Common myeloid progenitor, CD34-positive (primary cell): ENCODE results near the gene GTF2H4.

Experiments used
- CTCF ChIA-PET: fragments of 350-600 bp; sonication (Branson Sonifier 250); formaldehyde crosslinking; loops from one replicate; lab custom pipeline; 2021; ENCODE audit warnings: antibody characterized with exemption; lab: Charles Lee
- POLR2A ChIA-PET: fragments of 350-600 bp; sonication (Branson Sonifier 250); formaldehyde crosslinking; loops from one replicate; lab custom pipeline; 2021; ENCODE audit warnings: antibody characterized with exemption; lab: Charles Lee
- DNase-seq, 3 donors: peaks; one replicate each; pipeline versions ENCODE4 v3.0.0 to v3.0.0-alpha.2; 2013
- H3K27ac ChIP-seq, 2 experiments: 1 replicate in 1 of 2; 2 replicates in 1 of 2; pipeline ENCODE4 v1.7.0; 2013; ENCODE audit warnings: inconsistent platforms in 2 of 2, low read length in 2 of 2, mild to moderate bottlenecking in 2 of 2, low read depth in 1 of 2, moderate library complexity in 1 of 2; ENCODE audit not compliant: severe bottlenecking in 2 of 2, insufficient read depth in 1 of 2, poor library complexity in 1 of 2
- H3K27me3 ChIP-seq, 5 experiments: replicated peaks in 2 of 5; 1 replicate in 3 of 5; 2 replicates in 2 of 5; pipeline versions ENCODE4 v1.6.1 to v1.7.0; 2013; ENCODE audit warnings: low read length in 4 of 5, mild to moderate bottlenecking in 2 of 5, moderate library complexity in 2 of 5, inconsistent platforms in 1 of 5; ENCODE audit not compliant: insufficient read depth in 5 of 5, control insufficient read depth in 4 of 5
- H3K36me3 ChIP-seq, 4 experiments: 1 replicate in 2 of 4; 2 replicates in 2 of 4; pipeline versions ENCODE4 v1.6.1 to v1.7.0; 2013; ENCODE audit warnings: low read length in 3 of 4, control low read depth in 1 of 4, mild to moderate bottlenecking in 1 of 4; ENCODE audit not compliant: control insufficient read depth in 4 of 4, insufficient read depth in 4 of 4
- H3K4me1 ChIP-seq, 4 experiments: 1 replicate in 3 of 4; 2 replicates in 1 of 4; pipeline versions ENCODE4 v1.6.1 to v1.7.1; 2013; ENCODE audit warnings: low read length in 3 of 4, mild to moderate bottlenecking in 3 of 4, control low read depth in 1 of 4, inconsistent platforms in 1 of 4, moderate library complexity in 1 of 4; ENCODE audit not compliant: control insufficient read depth in 4 of 4, insufficient read depth in 4 of 4; ENCODE audit errors: control extremely low read depth in 1 of 4
- H3K4me3 ChIP-seq, 7 experiments: 1 replicate in 4 of 7; 2 replicates in 3 of 7; pipeline versions ENCODE4 v1.5.1 to v1.7.0; 2013; ENCODE audit warnings: mild to moderate bottlenecking in 7 of 7, low read length in 6 of 7, moderate library complexity in 6 of 7, inconsistent platforms in 2 of 7, low read depth in 2 of 7, control low read depth in 1 of 7; ENCODE audit not compliant: insufficient read depth in 4 of 7, control insufficient read depth in 1 of 7; ENCODE audit errors: extremely low read depth in 1 of 7
- H3K9me3 ChIP-seq, 5 experiments: 1 replicate in 4 of 5; 2 replicates in 1 of 5; pipeline versions ENCODE4 v1.6.1 to v1.7.1; 2013; ENCODE audit warnings: low read length in 4 of 5, mild to moderate bottlenecking in 2 of 5, inconsistent platforms in 1 of 5, low read depth in 1 of 5, moderate library complexity in 1 of 5; ENCODE audit not compliant: control insufficient read depth in 4 of 5, insufficient read depth in 2 of 5; ENCODE audit errors: control extremely low read depth in 1 of 5
- WGBS: methylation state at CpG from one replicate; pipeline ENCODE4 v1.1.5; 2013; ENCODE audit not compliant: insufficient coverage; 5-methylcytosine and 5-hydroxymethylcytosine counted together

GTF2H4 gene

GRCh38 chr6:30877419-30878262 lies 30.4 kb upstream of the GTF2H4 start:
- peak; percentile 75 to 78 (median 76) for DNase-seq
- CTCF ChIA-PET: interaction anchor here (1.1 to 10.1 kb wide), 13 partner anchors 10 to 146 kb away, joined by 3 to 95 read pairs (median 5); no protein-coding TSS in a partner anchor
- Histone ChIP-seq H3K27ac (peak overlapping the region in 1 of 2 experiments; percentile 77), H3K36me3 (no peaks in the 10 kb centered on the region), H3K27me3 (peaks cover 0 to 10% (median 2%) of the 10 kb centered on the region in 5 experiments), H3K4me1 (peaks cover 0 to 8% (median 6%) of the 10 kb centered on the region in 4 experiments), H3K9me3 (peaks cover 0 to 4% (median 3%) of the 10 kb centered on the region in 5 experiments), H3K4me3 (peak overlapping the region in 6 of 7 experiments; percentile 30 to 83 (median 52))
- POLR2A ChIA-PET: no interaction called here
- WGBS: 11% methylated on average over 12 of the region's 15 CpGs

GRCh38 chr6:30879684-30880427 lies 28.2 kb upstream of the GTF2H4 start:
- H3K4me3 ChIP-seq: no peak overlapping the region
- 83% methylated on average over 6 of the region's 8 CpGs for WGBS
- no peaks in the 10 kb centered on the region for H3K9me3 ChIP-seq
- peaks cover 0 to 15% (median 12%) of the 10 kb centered on the region in 4 experiments for H3K4me1 ChIP-seq
- POLR2A ChIA-PET: no interaction called here
- H3K27ac ChIP-seq: no peak overlapping the region
- H3K27me3 ChIP-seq: peaks cover 0 to 17% (median 4%) of the 10 kb centered on the region in 5 experiments
- H3K36me3 ChIP-seq: no peaks in the 10 kb centered on the region
- DNase-seq: no peak
- CTCF ChIA-PET: interaction anchor here (0.6 to 10.1 kb wide), 10 partner anchors 11 to 201 kb away, joined by 3 to 95 read pairs (median 4); partner anchors contain the start of gene VARS2

- POLR2A ChIA-PET: no interaction called here
Observed at GRCh38 chr6:30880698-30881252, 27.2 kb upstream of the GTF2H4 start.

GRCh38 chr6:30881392-30882203 lies 26.4 kb upstream of the GTF2H4 start:
- POLR2A ChIA-PET: interaction anchor here (0.6 kb wide), 1 partner anchor 71 kb away, joined by 3 read pairs; no protein-coding TSS in a partner anchor
- peaks cover 0 to 34% (median 18%) of the 10 kb centered on the region in 5 experiments for H3K27me3 ChIP-seq
- CTCF ChIA-PET: interaction anchor here (1.0 to 10.1 kb wide), 6 partner anchors 16 to 205 kb away, joined by 3 to 95 read pairs (median 7); no protein-coding TSS in a partner anchor
- no peak for DNase-seq
- H3K9me3 ChIP-seq: no peaks in the 10 kb centered on the region
- peaks cover 0 to 20% (median 17%) of the 10 kb centered on the region in 4 experiments for H3K4me1 ChIP-seq
- no peaks in the 10 kb centered on the region for H3K36me3 ChIP-seq
- 96% methylated on average over 10 of the region's 14 CpGs for WGBS
- H3K27ac ChIP-seq: no peak overlapping the region
- no peak overlapping the region for H3K4me3 ChIP-seq

More at GRCh38 chr6:30880698-30881252, 27.2 kb upstream of the GTF2H4 start:
- Histone ChIP-seq H3K4me3 (no peak overlapping the region), H3K27me3 (peaks cover 0 to 26% (median 13%) of the 10 kb centered on the region in 5 experiments), H3K36me3 (no peaks in the 10 kb centered on the region), H3K4me1 (peaks cover 0 to 20% (median 17%) of the 10 kb centered on the region in 4 experiments), H3K27ac (no peak overlapping the region), H3K9me3 (no peaks in the 10 kb centered on the region)
- no peak for DNase-seq
- CTCF ChIA-PET: interaction anchor here (1.2 to 10.1 kb wide), 5 partner anchors 24 to 200 kb away, joined by 4 to 95 read pairs (median 4); partner anchors contain the start of gene VARS2
- WGBS: 92% methylated on average over 15 of the region's 16 CpGs

- no peak for DNase-seq
- ChIA-PET CTCF (interaction anchor here (1.0 to 10.1 kb wide), 5 partner anchors 16 to 205 kb away, joined by 3 to 95 read pairs (median 10); no protein-coding TSS in a partner anchor), POLR2A (interaction anchor here (0.6 to 0.8 kb wide), 3 partner anchors 9 to 70 kb away, joined by 3 to 4 read pairs (median 3); no protein-coding TSS in a partner anchor)
- peaks cover 0 to 18% (median 16%) of the 10 kb centered on the region in 4 experiments for H3K4me1 ChIP-seq
- H3K27me3 ChIP-seq: peaks cover 0 to 35% (median 18%) of the 10 kb centered on the region in 5 experiments
- 98% methylated on average over 5 of the region's 8 CpGs for WGBS
- no peak overlapping the region for H3K27ac ChIP-seq
- no peaks in the 10 kb centered on the region for H3K36me3 ChIP-seq
- H3K9me3 ChIP-seq: no peaks in the 10 kb centered on the region
- no peak overlapping the region for H3K4me3 ChIP-seq
Observed at GRCh38 chr6:30882204-30882758, 25.7 kb upstream of the GTF2H4 start.
